A673 (cell line): ENCODE measurements around the gene RIPK1. TPM values are rescaled to one million over a fixed set of nuclear protein-coding genes. Genes with fewer than 3 reads are reported as not detected.

Source experiments
- BruUV-seq: library from RNA; stranded (reverse); fragments of 400-500 nt; replicated peaks from 2 replicates; lab custom pipeline; 2021; lab: Mats Ljungman, UMichigan
- CTCF ChIA-PET: fragments of 300-600 bp; sonication (Branson Sonifier 250); formaldehyde crosslinking; loops from one replicate; lab custom pipeline; 2022; ENCODE audit warnings: antibody characterized with exemption; lab: Charles Lee
- POLR2A ChIA-PET: fragments of 300-600 bp; sonication (Branson Sonifier 250); formaldehyde crosslinking; loops from one replicate; lab custom pipeline; 2022; ENCODE audit warnings: antibody characterized with exemption; ENCODE audit not compliant: low non-redundant PET; lab: Charles Lee
- DNase-seq: peaks from one replicate; pipeline ENCODE4 v3.0.0-alpha.2; 2015; ENCODE audit warnings: low spot score
- H3K27ac ChIP-seq: fragments of 200-600 bp; sonication (generic); 2 replicates; pipeline ENCODE4 v1.5.1; 2016; ENCODE audit warnings: mixed run types, low read depth, mild to moderate bottlenecking, mixed read lengths, antibody characterized with exemption, low read length; ENCODE audit not compliant: poor library complexity, severe bottlenecking
- H3K27me3 ChIP-seq: fragments of 200-600 bp; sonication (generic); replicated peaks from 2 replicates; pipeline ENCODE4 v1.6.1; 2017; ENCODE audit warnings: mixed run types, low read depth, mild to moderate bottlenecking, mixed read lengths, antibody characterized with exemption, low read length; ENCODE audit not compliant: insufficient read depth, poor library complexity
- H3K36me3 ChIP-seq: fragments of 200-600 bp; sonication (generic); 2 replicates; pipeline ENCODE4 v1.6.1; 2016; ENCODE audit warnings: mixed run types, mild to moderate bottlenecking, mixed read lengths, antibody characterized with exemption, low read length; ENCODE audit not compliant: insufficient read depth, poor library complexity, severe bottlenecking
- H3K4me1 ChIP-seq: fragments of 200-600 bp; sonication (generic); 2 replicates; pipeline ENCODE4 v1.6.1; 2017; ENCODE audit warnings: mixed run types, mild to moderate bottlenecking, mixed read lengths, antibody characterized with exemption, low read length; ENCODE audit not compliant: insufficient read depth, poor library complexity, severe bottlenecking
- H3K4me3 ChIP-seq: fragments of 200-600 bp; sonication (generic); 2 replicates; pipeline ENCODE4 v1.5.1; 2016; ENCODE audit warnings: low read depth, mixed run types, mild to moderate bottlenecking, mixed read lengths, low read length; ENCODE audit not compliant: poor library complexity, severe bottlenecking
- H3K9me3 ChIP-seq: fragments of 200-600 bp; sonication (generic); 2 replicates; pipeline ENCODE4 v1.6.1; 2016; ENCODE audit warnings: mixed run types, low read depth, mild to moderate bottlenecking, mixed read lengths, antibody characterized with exemption, low read length; ENCODE audit not compliant: poor library complexity, severe bottlenecking
- CTCF ChIP-seq: fragments of 300-800, 200-600 bp; sonication (generic); conservative IDR thresholded peaks from 2 replicates; pipeline ENCODE4 v1.5.1; 2017; ENCODE audit warnings: low read depth, mild to moderate bottlenecking, antibody characterized with exemption, low read length, moderate library complexity, mixed read lengths
- EZH2 ChIP-seq: fragments of 200-600 bp; sonication (generic); IDR thresholded peaks from 2 replicates; pipeline ENCODE4 v1.6.1; 2017; ENCODE audit warnings: borderline replicate concordance, low read depth, mild to moderate bottlenecking, mixed read lengths, antibody characterized with exemption, low read length; ENCODE audit not compliant: poor library complexity, severe bottlenecking
- intact Hi-C: fragments of 100-400 bp; cut with micrococcal nuclease; formaldehyde crosslinking; loops from one replicate; pipeline ENCODE4 v1.10.0; 2022; ENCODE audit not compliant: unreplicated experiment
- total RNA-seq: library from RNA; stranded (reverse); gene quantifications from 2 replicates; pipeline ENCODE4 v1.2.3, GENCODE V29; 2021

RIPK1 gene
- total RNA-seq, 1 experiment from 2014 or later, result 15.0 TPM

GRCh38 chr6:3124667-3125066, 56.4 kb downstream of the RIPK1 start:
- intact Hi-C loops, result loop anchor here (10.0 kb wide), 1 partner anchor 610 kb away; no protein-coding TSS in a partner anchor

GRCh38 chr6:3125815-3126214, 57.5 kb downstream of the RIPK1 start:
- Histone ChIP-seq H3K4me1 (no peaks in the 10 kb centered on the region), H3K4me3 (no peak overlapping the region), H3K27ac (no peak overlapping the region), H3K27me3 (no peaks in the 10 kb centered on the region), H3K9me3 (no peaks in the 10 kb centered on the region), H3K36me3 (peaks cover 15% of the 10 kb centered on the region)
- DNase-seq, result no peak
- TF ChIP-seq EZH2 (no peak), CTCF (no peak)
- ChIA-PET POLR2A (no interaction called here), CTCF (interaction anchor here (0.6 kb wide), 1 partner anchor 154 kb away, joined by 3 read pairs; no protein-coding TSS in a partner anchor)
- no TSS peak for BruUV-seq
- intact Hi-C loops, result loop anchor here (1.0 to 10.0 kb wide), 2 partner anchors 125 to 609 kb away; no protein-coding TSS in a partner anchor

More at GRCh38 chr6:3124667-3125066, 56.4 kb downstream of the RIPK1 start:
- Histone ChIP-seq H3K4me1 (no peaks in the 10 kb centered on the region), H3K27me3 (no peaks in the 10 kb centered on the region), H3K9me3 (no peaks in the 10 kb centered on the region), H3K27ac (no peak overlapping the region), H3K4me3 (no peak overlapping the region), H3K36me3 (peaks cover 8% of the 10 kb centered on the region)
- CTCF ChIA-PET, result no interaction called here
- BruUV-seq, result no TSS peak
- no peak for DNase-seq
- TF ChIP-seq EZH2 (no peak), CTCF (no peak)
- POLR2A ChIA-PET, result no interaction called here

GRCh38 chr6:3128356-3129108, 60.2 kb downstream of the RIPK1 start:
- Histone ChIP-seq H3K36me3 (peaks cover 17% of the 10 kb centered on the region), H3K4me1 (no peaks in the 10 kb centered on the region), H3K9me3 (no peaks in the 10 kb centered on the region), H3K4me3 (no peak overlapping the region), H3K27ac (no peak overlapping the region), H3K27me3 (no peaks in the 10 kb centered on the region)
- DNase-seq, result no peak
- ChIA-PET POLR2A (no interaction called here), CTCF (no interaction called here)
- intact Hi-C loops, result loop anchor here (10.0 kb wide), 1 partner anchor 606 kb away; no protein-coding TSS in a partner anchor
- BruUV-seq, result no TSS peak
- no peak for TF ChIP-seq CTCF
- TF ChIP-seq EZH2, result no peak
